DMS79 (cell line): ENCODE measurements around the gene GLS.

ENCODE experiments used
- DNase-seq: peaks from one replicate; lab custom pipeline; 2025; lab: John Stamatoyannopoulos, UW

Gene GLS

DNA sequence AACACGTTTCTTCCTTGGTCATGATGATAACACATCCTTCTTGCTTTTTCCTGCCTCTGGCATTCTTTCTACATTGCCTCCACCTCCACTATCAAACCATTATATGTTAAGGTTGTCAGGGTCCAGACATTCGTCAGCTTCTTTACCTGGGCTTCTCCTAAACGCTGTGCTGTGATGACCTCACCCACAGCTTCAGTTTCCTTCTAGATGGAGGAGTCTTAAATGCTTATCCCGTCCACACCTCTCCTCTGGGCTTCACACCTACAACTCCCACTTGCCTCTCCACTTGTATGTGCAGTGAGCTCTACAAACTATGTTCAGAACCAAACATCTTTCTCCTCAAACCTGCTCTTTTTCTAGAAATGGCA lies 134.0 kb downstream of the GLS start:
- peak; percentile 14 for DNase-seq
